NCI-H2107 treated with DMSO at 0.1 percent for 48 hours (cell line): Measurements from ENCODE around the gene ASPG.

Experiments used
- DNase-seq: peaks from one replicate; lab custom pipeline; 2025; ENCODE audit not compliant: unreplicated experiment; lab: John Stamatoyannopoulos, UW

Gene ASPG

DNA sequence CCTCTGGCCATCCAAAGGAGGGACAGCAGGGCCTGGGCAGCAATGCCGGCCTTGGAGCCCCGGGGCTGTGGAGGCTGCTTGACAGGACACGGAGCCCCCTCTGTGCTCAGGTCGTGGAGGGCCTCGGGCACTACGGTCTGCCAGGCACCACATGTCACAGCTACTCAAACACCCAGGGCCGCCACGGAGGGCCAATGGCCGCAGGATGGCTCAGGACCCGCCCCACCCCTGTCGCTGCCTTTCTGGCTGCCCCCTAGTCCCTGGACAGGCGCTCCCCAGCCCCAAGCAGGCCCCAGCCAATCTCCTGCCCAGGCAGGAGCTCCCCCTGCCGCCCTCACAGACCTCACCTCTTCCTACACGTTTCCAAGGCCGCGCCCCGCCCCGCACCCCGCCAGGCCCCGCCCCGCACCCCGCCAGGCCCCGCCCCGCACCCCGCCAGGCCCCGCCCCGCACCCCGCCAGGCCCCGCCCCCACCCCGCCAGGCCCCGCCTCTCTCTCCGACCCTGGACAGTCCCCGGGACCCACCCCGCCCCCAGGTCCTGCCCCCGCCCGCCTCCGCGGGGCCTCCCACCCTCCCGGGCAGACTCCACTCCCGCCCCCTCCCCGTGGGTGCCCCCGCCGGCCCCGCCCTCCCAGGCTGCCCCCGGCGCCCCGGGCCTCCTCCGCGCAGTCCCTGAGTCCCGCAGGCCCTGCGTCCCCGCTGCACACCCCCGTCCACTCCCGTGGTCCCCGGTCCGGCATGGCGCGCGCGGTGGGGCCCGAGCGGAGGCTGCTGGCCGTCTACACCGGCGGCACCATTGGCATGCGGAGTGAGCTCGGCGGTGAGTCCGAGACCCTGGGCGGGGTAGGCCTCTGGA, at the start of gene ASPG:
TSS of gene ASPG (plus strand) at position 669 of the 857 bp plus-strand sequence. CDS start at position 740, 71 bp downstream.
- DNase-seq = no peak

DNA sequence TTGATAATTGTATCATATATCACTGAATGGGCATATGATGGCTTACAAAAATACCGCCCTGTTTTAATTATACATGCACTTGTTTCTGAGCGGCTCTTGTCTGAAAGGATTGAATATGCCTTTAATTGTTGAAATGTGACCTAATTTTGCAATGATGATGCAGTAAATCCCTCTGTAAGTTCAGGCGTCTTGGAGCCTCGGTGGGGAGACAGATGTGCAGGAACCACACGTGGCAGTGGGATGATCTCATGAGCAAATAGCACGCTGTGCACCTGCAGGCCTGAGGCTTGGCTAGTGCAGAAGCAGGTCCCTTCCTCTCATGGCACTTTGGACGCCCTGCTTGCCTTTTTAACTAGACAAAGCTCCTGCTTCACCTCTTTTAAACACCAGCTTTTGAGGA, 49.3 kb upstream of the ASPG start:
- no peak for DNase-seq

DNA sequence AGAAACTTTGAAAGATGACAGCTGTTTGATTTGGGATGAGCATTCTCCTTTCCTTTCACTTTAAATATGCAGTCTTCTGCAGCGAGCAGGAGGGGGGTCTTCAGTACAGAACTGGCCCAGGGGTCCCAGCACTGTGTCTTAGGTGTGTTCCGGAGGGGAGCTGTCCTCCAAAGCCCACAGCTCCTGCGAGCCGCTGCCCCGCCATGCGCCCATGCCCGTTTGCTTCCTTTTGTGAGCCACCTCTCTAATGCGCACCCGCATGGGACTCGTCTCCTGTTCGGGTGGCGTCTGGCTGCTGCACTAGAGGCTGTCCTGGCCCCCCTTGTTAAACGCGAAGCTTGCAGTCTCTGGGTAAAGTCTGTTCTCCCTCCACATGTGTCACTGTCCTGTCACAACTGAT, 48.4 kb upstream of the ASPG start:
- no peak for DNase-seq

DNA sequence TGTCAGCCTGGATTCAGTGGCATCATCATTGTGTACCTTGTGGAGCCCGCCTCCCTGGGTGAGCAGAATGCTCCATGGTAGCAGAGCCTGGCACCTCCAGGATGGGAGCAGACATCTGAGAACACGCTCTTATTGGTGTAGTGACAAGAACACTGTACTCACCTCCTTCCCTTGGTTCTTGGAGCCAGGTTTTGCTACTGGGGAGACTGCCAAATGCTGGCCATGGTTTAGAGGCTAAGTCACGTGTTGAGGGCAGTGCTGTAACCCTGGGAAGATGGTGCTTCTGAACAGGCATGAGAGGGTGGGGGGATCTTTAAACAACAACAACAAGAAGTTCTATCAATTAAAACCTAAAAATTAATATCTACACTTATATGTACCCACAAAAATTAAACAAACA, 47.6 kb upstream of the ASPG start:
- no peak for DNase-seq

DNA sequence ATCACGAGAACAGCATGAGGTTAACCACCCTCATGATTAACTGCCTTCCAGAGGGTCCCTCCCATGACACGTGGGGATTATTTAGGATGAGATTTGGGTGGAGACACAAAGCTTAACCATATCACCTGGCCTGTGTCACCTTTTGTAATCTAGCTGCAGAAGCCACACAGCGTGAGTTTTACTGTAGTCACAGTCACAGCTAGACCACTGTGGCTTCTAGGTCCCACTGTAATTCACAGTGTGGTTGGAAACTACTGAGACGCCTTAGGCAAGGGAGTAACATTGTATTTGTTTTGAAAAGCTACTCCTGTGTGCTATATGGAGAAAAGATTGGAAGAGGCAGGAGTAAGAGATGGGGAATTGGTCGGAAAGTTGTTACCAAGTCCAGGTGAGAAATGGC, 46.3 kb upstream of the ASPG start:
- DNase-seq = no peak

DNA sequence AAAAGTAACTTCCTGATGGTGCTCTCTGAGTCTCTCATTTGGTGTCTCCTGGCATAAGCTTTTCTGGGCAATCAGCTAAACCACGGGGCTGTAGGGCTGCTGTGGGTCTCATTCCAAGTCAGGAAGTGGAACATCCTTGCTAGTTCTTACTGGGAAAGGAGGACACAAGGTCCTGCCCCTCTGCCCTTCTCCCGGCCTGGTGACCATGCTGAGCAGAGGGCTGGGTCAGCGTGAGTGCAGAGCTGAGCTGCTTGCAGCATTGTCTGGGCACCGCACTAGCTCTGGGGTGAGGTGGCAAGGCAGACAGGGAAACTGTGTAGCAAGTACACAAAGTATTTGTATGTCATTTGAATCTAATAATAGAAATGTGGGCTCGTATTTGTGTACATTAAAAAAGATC, 45.0 kb upstream of the ASPG start:
- no peak for DNase-seq

DNA sequence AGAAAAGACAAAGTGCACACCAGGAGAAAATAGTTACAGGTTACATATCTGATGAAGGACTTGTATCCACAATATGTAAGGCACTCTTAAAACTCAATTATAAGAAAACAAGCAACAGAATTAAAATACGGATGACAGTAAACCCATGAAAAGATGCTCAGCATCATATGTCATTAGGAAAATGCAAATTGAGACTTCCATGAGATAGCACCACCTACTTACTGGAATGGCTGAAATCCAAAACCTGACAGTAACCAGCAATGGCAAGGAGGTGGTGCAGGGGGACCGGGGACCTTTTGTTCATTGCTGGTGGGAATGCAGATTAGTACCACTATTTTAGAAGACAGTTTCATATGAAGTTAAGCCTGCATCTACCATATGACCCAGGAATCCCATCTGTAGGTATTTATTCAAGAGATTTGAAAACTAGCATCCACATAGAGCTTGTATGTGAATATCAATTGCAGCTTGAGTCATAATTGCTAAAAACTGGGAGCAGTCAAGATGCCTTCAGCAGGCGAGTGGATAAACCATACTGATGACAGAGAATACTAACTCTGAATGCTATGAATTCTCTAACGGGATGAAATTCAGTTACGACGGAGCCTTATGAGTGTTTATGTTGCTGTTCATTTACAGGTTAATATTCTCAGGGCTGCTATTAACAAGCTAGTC, 43.9 kb upstream of the ASPG start:
- DNase-seq = no peak

DNA sequence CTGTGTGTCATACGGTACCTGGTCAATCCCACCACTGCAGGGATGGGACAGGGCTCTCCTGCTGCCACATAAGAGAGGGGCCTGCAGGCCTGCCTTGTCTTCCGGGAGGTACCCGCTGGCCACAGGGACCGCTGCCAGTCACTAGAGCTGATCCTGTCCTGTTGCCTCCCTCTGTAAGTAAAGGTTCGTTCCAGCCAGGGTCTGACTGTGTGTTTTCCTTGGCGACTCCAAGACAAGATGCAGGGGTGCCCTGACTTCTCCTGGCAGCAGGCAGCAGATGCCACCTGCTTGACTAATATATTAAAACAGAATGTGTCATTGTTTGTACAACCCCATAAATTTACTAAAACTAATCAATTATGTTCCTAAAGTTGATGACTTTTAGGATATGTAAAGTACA, 41.5 kb upstream of the ASPG start:
- no peak for DNase-seq

DNA sequence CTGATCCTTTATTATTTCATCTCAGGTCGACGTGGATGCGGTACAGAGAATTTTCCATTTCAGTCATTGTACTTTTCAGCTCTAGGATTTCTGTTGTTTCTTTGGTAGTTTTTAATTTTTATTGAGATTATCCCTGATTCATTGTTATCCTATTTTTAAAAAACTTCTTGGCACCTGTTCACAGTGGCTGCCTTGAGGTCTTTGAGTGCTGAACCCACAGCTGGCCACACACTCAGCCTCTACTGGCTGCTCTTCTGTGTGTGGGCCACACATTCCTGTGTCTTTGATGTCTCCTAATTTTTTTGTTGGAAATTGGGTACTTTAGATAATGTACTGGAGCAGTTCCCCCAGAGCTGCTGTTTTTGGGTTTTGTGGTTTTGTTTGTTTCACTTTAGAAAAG, 37.7 kb upstream of the ASPG start:
- no peak for DNase-seq

DNA sequence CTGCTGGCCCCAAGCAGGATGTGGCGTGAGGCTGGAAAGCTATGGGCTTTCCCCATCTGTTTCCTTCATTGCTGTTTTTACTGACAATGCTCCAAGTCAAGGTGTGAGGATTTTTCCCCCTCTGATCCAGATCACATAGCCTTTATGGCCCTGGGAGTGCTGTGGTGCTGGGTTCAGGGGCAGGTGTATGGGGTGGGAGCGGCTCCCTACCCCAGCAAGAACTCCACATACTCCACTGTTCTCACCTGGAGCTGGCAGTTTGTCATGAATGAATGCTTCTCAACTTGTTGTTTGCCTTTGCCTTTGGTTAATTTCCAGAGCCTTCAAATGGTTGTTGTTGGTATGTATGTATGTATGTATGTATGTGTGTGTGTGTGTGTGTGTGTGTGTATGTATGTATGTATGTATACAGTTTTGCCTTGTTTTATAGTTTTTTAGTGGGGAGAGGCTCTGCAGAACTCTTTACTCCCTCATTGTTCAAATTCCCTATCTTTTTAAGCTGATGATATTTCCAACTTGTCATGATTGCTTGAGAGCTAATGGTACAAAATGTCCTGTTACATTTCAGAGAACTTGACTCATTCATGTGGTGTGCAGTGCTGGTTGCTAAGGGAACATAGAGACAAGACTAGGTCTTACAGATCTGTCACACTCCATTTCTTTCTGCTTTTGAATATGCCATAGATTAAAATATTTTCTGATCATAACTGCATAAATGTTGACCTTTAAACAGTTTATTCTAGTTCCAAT, 36.6 kb upstream of the ASPG start:
- no peak for DNase-seq

DNA sequence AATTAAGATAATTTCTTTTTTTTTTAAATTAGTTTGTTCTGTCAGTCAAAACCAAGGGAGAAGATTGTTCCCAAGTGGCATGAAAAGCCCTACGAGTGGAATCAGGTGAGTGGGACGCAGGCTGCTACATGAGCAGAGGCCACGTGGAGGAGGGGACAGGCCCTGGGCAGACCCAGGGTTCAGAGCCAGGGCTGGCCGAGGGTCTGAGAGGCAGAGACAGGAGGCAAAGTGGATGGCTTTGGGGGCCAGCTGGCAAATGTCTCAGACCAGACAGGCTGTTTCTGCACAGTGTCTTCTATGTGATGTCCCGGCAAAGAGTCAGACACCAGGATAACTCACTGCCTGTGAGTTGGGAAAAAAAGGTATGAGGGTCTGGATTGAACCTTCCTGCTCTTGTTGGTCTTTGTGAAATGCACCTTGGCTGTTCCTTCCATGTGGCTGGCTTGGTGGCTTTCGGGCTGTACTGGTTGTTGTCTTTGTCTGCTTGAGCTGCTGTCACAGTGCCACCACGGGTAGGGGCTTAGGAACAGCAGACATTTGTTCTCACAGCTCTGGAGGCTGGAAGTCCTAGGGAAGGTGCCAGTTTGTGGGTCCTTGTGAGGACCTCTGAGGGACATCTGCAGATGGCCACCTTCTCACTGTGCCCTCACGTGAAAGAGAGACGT, 35.8 kb upstream of the ASPG start:
- no peak for DNase-seq

DNA sequence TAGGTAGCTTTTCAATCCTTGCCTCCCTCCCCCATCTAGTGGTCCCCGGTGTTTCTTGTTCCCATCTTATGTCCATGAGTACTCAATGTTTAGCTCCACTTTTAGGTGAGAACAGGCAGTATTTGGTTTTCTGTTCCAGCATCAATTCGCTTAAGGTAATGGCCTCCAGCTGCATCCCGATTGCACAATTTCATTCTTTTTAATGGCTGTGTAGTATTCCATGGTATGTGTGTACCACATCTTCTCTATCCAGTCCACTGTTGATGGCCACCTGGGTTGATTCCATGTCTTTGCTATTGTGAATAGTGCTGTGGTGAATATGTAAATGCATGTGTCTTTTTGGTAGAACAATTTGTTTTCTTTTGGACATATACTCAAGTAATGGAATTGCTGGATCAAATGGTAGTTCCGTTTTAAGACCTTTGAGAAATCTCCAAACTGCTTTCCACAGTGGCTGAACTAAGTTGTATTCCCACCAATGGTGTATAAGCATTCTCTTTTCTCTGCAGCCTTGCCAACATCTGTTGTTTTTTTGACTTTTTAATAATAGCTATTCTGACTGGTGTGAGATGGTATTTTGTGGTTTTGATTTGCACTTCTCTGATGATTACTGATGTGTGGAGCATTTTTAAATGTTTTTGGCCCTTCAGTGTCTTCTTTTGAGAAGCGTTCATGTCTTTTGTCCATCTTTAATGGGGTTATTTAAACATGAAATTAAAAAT, 34.2 kb upstream of the ASPG start:
- DNase-seq = no peak

DNA sequence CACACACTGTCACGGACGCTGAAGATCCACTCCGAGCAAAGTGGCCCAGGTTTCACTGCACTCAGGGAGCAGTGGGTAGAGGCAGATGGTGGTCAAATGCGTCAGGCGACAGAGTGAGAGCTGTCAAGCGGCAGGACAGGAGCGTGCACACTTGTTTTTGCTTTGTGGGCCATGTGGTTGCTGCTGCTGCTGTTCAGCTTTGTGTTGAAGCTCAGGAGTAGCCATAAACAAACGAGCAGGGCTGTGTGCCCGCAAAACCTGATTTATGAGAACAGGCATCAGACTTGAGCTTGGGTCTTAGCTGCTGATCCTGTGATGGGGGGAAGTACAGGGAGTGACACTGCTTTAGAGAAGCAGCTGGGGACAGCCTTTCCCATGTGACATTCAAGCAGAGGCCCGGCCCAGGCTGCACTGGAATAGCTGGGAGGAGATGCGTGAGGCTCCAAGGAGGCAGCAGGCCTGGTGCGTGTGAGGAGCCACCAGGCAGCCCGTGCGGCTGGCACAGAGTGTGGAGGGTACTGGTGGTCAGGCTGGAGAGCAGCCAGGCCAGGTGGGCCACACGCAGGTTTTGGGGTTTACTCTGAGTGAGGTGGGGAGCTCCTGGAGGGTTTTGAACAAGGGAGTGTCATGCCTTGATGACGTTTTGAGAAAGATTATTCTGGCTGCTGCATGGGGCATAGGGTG, 31.1 kb upstream of the ASPG start:
- DNase-seq = no peak

DNA sequence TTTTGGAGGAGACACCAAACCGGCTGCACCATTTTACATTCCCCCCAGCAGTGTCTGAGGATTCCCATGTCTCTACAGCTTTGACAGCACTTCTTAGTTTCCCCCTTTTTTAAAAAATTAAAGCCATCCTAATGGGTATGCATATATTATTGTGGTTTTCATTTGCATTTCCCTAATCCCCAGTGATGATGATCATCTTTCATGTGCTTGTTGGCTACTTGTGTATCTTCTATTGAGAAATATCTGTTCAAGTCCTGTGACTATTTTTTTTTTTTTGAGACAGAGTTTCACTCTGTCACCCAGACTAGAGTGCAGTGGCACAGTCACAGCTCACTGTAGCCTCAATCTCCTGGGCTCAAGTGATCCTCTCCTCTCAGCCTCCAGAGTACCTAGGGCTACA, 23.2 kb upstream of the ASPG start:
- DNase-seq = no peak

DNA sequence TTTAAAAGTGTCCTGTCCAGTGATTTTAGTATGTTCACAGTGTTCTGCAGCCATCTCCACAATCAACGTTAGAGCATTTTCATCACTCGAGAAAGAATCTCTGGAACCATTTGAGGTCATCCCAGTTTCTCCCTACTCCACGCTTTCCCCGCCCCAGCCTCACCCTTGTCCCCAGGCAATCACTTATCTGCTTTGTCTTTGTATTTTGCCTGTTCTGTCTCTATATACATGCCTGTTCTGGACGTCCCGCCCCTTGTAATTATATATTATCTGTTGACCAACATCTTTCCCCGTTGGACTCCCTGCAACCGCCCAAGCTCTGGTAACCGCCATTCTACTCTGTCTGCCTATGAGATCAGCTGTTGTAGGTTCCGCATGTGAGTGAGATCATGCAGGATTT, 21.5 kb upstream of the ASPG start:
- DNase-seq = no peak

DNA sequence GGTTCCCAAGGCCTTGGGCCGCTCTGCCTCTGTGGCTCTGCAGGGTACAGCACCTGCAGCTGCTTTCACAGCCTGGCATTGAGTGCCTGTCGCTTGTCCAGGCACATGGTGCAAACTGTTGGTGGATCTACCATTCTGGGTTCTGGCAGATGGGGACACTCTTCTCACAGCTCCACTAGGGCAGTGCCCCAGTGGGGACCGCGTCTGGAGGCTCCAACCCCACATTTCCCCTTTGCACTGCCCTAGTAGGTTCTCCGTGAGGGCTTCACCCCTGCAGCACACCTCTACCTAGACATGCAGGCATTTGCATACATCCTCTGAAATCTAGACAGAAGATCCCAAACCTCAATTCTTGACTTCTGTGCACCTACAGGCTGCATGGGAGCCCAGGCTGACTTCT, 19.2 kb upstream of the ASPG start:
- no peak for DNase-seq

DNA sequence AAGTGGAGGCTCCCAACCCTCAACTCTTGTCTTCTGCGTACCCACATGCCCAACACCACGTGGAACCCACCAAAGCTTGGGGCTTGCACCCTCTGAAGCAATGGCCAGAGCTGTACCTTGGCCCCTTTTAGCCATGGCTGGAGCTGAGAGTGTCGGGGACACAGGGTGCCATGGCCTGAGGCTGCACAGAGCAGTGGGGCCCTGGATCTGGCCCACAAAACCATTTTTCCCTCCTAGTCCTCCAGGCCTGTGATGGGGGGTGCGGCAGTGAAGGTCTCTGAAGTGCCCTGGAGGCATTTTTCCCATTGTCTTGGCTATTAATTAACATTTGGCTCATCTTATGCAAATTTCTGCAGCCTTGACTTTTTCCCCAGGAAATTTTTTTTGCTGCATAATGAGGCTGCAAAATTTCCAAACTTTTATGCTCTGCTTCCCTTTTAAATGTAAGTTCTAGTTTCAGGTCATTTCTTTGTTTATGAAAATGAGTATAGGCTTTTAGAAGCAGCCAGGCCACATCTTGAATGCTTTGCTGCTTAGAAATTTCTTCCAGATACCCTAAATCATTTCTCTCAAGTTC, 18.7 kb upstream of the ASPG start:
- no peak for DNase-seq

DNA sequence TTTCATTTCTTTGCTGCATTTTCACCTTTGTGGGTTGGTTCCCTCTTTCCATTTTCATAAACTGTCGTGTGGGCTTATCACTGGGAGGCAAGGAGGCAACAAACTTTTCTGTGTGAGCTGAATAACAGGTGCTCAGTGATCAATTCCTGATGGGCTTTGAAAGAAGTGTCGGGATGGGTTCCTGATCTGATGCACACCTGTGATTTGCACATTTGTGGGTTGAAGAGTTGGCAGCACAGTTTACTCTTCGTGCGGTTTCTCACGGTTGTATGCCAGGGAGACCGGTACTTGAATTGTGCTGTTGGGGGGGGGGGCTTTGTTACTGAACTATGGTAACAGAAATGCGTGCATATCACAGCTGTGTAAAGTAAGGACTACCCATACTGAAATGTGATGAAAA, 16.0 kb upstream of the ASPG start:
- no peak for DNase-seq

DNA sequence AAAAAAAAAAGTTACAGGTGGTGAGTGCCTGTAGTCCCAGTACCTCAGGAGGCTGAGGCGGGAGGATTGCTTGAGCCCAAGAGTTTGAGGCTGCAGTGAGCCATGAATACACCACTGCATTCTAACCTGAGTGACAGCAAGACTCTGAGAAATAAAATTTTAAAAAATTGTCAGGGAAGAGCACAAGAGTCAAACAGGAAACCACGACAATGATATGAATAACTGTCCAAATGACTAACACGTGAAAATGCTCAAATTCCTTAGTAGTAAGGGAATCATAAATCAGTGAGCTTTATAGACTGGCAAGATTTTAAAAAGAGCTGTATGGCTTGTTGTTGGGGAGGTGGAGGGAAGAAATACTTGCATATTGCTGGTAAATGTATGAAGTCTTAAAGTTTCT, 12.9 kb upstream of the ASPG start:
- no peak for DNase-seq

DNA sequence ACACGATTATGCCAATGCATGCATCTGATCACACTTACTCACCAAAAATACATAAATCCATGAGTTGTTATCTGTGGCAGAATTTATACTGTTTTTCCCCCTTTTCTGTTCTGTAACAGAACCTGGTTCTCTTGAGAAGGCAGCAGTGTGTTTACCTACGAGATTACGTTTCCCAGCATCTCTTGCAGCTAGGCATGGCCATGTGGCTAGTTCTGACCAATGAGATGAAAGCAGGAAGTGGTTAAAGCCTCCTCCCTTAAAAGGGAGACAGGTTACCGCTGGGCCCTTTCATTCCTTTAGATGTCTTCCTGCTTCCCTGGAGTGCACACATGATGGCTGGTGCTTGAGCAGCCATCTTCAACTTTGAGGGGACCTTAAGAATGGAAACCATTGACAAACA, 11.7 kb upstream of the ASPG start:
- DNase-seq = no peak
